Stimulated activated CD4-positive, alpha-beta T cell treated with anti-CD3 and anti-CD28 coated beads, Interleukin-12 subunit alpha, Interleukin-12 subunit beta, amount 100 ng/mL, for 4 hours (primary cell): Measurements from ENCODE around the gene AMFR.

Source experiments
- DNase-seq: peaks from one replicate; pipeline ENCODE4 v3.0.0-alpha.2; 2020

Gene AMFR

DNA sequence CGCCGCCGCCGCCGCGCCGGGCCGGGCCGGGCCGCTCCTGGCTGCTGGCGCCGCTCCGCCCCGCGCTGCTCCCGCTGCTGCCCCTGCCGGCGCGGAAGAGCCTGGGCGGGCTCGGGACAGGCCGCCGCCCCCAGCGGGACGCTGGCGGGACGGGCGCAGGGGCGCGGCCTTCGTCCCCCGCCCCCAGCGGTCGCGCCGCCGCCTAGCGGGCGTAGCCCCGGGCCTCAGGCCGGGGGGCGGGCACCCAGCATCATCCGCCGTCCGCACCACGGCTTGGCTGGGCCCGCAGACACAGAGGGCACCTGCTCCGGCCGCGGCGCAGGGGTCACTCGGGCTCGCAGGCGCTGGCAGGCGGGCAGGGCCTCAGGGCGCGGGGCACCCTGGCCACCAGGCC, at the start of gene AMFR:
Gene AMFR, minus strand, starts transcription at position 107 of the 394 bp plus-strand sequence. CDS start 218 bp downstream, outside the sequence.
- peak; percentile 62 for DNase-seq

DNA sequence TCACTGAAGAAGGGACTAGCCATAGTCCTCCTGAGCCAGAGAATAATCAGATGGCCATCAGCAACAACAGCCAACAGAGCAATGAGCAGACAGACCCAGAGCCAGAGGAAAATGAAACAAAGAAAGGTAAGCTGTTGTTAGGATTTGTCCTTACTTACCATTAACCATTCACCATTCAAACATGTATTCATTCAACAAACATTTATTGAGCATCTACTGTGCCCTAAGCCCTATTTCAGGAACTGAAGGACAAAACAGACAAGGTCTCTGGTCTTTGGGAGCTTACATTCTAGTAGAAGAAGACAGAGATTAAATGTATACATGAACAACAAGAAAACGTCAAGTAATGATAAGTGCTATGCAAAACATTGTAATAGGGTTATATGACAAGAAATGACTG, 45.3 kb upstream of the AMFR start:
- no peak for DNase-seq

DNA sequence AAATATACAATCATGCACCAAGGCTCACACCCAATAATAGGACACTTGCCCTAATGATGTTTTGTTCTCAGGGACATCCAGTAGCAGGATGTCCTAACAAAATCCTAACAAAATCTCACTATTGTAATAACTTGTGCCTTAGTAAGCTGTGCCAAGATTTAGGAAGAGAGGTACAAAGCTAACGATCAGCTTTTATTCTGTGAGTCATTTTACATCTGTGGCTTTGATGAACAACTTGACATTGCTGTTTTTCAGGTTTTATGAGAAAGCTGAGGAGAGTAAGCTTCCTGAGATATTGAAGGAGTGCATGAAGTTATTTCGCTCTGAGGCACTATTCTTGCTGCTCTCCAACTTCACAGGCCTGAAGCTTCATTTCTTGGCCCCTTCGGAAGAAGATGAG, 44.9 kb upstream of the AMFR start:
- no peak for DNase-seq

DNA sequence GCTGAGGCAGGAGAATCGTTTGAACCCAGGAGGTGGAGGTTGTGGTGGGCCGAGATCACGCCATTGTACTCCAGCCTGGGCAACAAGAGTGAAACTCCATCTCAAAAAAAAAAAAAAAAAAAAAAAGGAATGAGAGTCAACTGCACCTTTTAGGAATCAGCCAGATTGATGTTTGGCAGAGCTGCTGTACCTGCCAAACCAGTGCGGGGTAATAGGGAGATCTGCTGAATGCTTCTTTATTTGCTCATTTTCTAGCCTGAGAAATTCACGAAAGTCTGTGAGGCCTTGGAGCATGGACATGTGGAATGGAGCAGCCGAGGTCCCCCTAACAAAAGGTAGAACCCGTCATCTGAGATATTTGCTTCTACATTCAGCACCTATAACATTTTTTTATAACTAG, 44.4 kb upstream of the AMFR start:
- DNase-seq = no peak

DNA sequence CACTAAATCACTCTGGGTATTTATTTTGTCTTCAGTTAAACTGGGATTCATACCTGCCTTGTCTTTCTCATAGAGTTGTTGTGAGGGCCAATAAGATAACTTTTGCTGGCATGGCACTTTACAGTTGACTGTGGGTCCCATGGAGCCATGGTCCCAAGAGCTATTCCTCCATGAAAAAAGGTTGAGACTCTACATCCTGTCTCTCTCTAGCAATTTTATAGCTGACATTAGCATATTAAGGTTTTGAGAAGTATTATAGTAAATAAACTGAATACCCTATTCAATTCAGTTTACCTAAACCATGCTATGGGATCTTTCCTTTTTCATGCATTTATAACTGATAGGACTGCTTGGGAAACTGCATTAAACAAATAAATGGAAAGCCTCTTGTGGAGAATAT, 43.5 kb upstream of the AMFR start:
- DNase-seq = no peak

DNA sequence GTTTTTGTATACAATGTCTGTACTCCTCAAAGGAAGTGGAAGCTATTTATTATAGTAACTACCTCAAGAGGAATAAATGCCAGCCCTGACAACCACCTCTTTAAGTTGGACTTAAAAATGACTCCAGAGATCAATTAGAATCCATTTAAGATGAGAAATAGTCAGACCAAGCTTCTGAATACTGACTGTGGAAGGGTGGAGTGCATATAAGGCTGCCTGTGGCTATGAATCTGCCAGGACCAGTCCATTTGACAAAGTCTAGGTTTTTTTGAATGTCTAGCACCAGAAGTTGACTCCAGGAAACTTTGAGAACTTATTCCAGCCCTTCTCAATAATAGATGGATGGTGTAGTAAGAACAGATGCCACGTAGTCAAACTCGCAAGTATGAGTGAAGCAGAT, 41.0 kb upstream of the AMFR start:
- DNase-seq = no peak

DNA sequence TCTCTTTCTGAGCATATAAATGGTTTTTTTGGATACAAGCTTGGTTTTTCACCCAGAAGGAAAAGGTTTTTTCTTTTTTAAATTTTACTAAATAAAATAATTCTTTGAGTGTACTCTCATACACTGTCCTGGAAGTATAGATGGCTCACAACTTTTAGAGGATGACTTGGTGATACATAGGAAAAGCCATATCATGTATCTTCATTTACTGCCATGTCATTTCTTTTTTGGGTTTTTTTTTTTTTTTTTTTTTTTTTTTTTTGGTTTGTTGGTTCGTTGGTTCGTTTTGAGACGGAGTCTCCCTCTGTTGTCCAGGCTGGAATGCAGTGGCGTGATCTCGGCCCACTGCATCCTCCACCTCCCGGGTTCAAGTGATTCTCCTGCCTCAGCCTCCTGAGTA, 37.8 kb upstream of the AMFR start:
- DNase-seq = no peak

DNA sequence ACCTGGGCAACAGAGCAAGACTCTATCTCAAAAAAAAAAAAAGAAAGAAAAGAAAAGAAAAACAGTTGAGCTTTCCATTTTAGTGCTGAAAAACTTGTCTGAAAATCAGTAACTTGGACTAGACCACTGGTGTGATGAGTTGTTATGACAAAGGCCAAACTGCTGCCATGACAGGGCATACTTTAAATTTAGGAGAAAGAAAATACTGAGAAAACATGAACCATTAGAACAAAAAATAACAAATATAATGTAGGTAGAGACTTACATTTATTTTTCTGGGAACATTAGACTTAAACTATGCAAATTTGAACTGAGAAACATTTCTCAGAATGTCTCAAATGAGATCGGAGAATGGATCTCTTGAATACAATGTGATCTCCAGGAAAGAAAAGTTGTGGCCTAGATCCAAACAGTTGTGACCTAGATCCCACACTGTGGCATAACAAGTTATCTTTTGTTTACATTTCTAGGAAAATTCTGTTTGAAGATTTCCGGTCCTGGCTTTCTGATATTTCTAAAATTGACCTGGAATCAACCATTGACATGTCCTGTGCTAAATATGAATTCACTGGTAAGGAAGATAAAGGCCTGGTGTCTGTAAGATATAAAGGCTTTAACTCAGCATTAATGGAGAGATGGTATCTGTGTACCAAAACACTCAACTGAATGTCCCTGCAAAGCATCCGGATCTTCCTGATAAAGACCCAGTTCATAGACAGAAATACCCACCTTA, 36.9 kb upstream of the AMFR start:
- DNase-seq = no peak

DNA sequence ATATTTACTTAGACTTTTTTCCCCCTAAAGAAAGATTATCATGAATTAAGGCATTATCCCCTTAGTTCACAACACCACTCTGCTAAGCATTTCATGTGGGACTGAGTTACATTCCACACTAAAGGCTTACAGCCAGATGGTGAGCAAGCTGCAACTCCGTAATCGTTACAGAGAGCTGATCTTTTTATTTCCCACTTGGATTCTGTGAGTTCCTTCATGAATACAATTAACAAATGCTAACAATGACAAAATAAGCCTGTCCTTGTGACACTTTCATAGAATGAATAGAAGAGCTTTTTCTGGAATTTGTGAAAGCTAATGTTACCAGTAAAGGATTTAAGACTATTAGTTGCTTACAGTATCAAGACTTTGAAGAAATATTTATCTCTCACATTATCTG, 34.8 kb upstream of the AMFR start:
- DNase-seq = no peak

DNA sequence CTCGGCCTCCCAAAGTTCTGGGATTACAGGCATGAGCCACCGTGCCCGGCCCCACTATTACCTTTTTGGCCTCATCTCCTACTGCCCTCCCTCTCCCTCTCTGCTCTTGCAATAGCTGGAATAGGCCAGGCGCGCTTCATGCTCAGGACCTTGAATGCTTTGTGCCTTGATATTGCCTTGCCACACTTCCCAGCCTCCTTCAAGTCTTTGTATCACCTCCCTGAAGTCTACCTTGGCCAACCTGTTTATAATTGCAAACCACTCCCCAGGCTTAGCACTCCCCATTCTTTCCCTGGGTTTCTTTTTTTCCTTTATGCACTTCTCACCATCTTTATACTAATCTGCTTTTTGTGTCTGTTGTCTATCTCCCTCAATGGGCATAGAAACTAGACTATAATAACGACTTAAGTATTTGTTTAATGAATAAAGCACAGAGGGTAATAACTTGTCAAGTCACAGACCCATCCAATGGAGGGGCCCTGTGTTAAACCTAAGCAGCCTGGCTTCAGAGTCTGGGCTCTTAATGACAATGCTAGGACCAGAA, 32.7 kb upstream of the AMFR start:
- DNase-seq = no peak

DNA sequence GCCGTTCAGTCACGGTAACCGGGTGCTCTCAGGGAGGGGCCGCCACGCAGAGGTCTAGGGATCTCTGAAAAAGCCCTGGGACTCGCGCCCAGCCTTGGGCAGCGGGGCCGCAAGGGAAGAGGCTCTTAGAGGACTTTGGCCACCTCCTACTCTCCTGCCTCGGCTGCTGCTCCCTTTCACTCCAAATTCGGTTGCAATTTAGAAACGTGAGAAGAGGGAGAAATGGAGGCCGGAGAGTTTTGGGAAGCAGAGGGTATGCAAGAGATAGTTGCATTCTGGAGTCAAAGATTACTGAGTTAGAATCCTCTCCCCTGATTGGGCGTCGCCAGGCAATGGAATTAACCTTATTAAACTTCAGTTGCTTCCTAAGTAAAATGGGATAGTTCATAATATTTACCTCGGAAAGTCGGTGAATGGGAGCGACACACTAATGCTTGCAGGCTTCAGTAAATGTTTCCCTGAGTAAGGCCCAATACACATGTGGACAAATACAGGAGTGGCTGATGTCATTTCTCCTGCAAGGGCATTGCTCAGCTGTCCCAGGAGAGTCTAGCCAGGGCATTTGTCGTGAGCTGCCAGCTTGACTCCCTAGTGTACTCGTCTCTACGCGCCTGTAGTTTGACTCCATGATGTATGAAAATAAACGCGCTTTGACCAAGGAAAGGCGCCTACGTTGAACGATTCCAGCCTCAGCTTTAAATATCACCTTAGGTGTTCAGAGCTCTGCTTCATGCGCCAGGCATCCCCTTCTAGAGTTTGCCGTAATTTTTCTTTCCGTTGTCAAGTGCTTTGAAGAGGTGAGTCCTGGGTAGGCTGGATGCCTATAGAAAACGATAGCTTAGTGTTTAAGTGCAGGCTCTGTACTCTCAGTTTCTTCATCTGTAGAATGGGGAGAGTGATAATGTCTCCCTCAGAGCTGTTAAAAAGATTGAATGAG, 26.7 kb upstream of the AMFR start:
- no peak for DNase-seq

DNA sequence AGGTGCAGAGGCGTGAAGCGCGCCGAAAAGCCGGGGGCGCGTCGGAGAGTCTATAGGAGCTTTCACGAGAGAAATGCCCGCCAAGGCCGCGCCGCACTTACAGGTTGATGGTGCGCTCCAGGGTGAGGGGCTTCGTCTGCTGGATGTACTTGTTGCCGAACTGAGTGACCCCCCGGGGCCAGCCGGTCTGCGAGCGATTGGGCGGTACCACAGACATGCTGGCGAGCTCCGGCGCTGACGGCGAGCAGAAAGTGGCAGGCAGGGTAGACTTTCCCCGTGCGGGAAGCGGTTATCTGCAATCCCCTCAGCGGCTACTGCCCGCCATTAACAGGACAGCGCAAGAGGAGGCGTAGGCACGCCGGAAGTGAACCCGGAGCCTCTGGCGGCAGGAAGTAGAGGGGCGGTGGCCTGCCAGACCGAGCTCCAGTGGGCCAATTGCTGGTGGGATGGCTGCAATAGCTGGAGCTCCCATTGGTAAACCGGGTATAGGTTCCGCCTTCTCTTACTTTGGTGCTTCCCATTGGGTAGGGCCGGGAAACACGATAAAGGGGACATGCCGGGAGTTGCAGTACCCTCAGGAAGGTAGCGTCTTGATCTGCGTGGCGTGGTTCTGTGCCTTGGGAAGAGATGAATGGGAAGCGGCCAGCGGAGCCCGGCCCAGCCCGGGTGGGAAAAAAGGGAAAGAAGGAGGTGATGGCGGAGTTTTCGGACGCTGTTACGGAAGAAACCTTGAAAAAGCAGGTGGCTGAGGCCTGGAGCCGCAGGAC, 25.8 kb upstream of the AMFR start, which contains the start of the genes NUDT21 and OGFOD1:
Gene NUDT21, minus strand, starts transcription at position 347 of the 767 bp plus-strand sequence. Its CDS starts 130 bp downstream, at position 217.
Gene OGFOD1, plus strand, starts transcription at position 569 of the 767 bp plus-strand sequence. Its CDS starts 59 bp downstream, at position 628.
- peak; percentile 83 for DNase-seq

DNA sequence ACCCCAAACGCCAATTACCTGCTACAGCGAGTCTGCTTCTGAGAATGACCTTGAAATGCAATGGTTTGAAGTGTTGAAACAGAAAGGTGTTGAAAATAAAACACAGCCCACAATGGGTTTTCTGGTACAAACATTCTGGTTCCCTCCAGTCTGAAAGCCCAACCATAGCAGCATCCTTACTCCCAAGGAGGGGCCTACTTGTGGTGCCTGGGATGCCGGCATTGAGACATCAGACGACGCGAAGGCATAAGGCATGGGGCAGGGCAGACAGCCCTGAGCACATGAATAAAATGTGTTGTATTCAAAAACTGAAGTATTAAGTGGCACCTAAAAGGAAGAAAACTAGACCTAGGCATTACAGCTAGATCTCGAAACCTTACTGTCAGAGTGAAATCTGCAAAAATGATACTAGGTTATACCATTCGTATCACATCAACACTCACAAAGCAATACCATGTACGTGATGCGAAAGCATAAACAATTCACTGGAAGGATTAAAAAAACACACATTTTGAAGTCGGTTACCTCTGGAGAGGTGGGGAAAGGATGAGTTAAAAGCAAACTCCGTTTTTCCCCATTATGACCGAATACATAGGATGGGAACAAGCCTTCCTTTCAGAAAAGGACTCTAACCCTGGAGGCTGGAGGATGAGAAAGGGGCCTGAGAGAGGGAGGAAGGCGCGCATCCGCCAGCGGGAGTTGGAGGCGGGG, 25.1 kb upstream of the AMFR start:
- no peak for DNase-seq

DNA sequence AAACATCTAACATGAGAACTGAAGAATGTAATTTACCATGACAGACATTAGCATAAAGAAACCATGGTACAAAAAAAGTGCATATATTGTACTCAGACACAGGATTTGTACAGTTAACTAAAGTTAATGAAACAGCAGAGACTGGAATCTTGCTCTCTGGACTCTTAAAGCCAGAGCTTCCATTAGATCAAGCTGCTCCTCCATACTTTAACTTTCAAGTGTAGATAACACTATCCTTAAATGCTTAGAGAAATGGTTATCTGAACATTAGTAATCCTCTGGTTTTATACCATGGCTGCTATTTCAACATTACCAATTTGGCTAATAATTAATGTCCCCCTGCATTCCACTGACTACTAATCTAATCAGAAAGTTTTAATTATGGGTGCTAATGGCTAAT, 22.7 kb upstream of the AMFR start:
- no peak for DNase-seq

DNA sequence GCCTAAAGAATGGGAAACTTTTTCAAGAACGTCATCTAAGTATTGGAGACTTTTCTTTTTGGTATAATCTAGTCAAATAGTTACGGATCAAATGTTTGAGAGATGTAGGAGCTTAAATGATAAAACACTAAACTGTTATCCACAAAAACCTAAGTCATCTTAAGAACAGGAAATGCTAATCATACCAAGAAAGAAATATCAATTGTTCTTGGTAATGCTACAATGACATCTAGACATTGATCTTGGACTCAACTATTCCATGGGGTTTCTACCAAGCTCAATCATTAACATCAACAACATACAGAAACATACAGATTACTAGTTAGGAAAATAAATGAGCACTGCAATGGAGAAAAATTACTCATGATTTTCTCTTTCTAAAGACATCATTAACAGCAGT, 21.9 kb upstream of the AMFR start:
- DNase-seq = no peak

DNA sequence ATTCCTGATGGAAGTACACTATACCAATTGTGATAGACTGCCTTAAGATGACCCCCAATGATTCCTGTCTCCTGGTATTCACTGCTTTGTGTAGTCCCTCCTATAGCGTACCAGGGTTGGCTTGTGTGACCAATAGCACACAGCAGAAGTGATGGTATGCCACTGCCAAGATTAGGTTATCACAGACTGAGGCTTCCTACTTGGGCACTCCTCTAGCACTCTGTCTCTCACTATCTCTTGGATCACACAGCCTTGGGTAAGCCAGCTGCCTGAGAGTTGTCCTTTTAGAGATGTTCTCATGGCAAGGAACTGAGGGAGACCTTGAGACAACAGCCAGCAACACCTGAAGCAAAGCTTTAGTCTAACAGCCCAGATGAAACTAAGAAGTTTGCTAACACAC, 12.7 kb upstream of the AMFR start:
- DNase-seq = no peak

DNA sequence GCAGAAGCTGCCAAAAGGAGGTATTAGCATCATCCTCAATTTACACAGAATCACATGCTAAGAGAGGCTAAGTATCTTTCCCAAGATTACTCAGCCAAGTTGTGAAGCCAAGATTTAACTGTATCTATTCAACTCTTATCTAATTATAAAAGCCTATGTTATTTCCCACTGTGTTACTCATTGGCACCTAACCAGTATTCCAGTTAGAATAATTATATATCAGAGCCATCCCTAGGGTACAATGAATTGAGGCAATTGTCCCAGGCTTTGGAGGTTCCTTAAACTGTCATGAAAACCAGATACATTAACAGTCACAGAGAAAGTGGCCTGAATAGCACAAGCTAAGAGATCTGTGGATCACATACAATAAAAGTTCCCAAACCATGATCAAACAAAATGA, 10.9 kb upstream of the AMFR start:
- no peak for DNase-seq

DNA sequence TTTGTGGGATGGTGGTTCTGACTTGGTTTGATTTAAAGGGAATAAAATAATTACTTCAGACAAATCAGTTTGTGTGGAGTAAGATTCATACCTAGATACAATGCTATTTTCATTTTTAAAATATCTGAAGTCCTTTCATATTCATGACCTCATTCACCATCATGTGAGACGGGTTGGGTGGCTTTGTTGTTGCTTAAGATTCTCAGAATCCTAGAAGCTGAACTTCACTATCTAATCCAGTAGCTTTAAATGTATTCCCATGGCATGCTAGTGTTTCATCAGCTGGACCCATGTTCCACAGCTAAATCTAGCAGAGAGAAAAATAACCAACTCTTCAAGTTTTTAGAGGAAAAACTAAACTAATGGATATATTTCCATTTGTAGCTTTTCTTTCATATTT, 2.7 kb upstream of the AMFR start:
- no peak for DNase-seq

DNA sequence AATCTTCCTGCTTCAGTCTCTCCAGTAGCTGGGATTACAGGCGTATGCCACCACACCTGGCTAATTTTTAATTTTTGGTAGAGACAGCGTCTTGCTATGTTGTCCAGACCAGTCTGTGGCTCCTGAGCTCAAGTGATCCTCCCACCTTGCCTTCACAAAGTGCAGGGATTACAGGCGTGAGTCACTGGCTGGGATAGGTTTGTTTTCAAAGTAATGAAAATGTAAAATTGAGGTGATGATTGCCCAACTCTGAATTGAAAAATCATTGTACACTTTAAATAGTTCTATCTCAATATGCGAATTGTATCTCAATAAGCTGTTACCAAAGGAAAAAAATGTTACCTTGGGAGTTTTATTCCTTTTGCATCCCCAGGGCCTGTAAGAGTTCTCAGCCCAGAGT, 1.2 kb upstream of the AMFR start:
- DNase-seq = no peak

DNA sequence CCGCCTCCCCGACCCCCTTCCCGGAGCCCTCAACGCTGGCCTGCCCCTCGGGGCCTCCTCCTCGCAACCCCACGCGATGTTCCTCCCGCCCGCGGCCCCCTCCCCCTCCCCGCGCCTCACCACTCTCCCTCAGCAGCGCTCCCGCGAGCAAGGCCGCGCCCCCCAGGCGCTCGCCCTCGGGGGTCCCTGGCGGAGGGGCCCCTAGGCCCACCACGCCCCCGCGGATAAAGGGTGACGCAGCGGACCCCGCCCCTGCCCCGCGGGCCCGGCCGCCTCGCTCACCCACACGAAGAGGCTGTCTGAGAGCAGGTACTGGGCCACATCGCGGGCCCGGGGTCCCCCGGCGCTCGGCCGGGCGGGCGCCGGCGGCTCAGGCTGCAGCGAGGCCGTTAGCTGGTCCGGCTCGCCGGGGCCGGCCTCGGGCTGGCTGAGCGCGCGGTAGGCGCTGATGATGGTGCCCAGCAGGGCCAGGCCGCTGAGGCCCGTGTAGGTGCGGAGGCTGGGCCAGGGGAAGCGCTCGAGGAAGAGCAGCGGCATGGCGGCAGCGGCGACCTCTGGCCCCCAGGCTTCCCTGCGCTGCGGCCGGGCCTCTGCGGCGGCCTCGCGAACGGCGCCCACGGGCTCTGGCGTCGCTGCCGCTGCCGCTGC, 430 bp downstream of the AMFR start:
- peak; percentile 34 for DNase-seq

DNA sequence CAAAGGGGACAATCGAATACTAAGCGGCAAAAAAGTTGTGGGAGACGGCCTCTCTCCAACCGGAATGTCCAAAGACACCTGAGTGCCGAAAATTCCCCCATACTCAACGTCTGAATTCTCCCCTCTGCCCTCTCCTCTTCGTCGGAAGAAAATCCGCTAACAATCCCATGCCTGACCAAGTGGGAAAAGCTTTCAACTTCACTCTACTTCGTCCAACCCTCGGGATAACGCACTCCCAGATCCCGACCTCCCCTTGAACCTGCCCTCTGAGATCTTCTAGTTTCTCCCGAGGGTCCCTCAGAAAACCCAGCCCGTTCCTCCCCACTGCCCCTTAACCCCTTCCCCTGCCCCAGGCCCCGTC, 961 bp downstream of the AMFR start:
- DNase-seq = no peak
